ENCODE data around the gene CHPF2.

Gene CHPF2

GRCh38 chr7:151272405-151272804 is 40.1 kb downstream of the CHPF2 start:
- no peak for DNase-seq (ENCODE audit: low spot score)
- in situ Hi-C loops (cut with MboI; ENCODE audit: low pct_unique_long_range_greater_than_20kb, low sequenced_read_pairs, unreplicated experiment): no loop called here
- TF ChIP-seq CTCF (IDR thresholded peaks at IDR 0.05; ENCODE audit: extremely low read depth, insufficient read depth, missing control alignments): no peak

GRCh38 chr7:151272877-151273276 is 40.6 kb downstream of the CHPF2 start:
- TF ChIP-seq CTCF (IDR thresholded peaks at IDR 0.05; ENCODE audit: extremely low read depth, insufficient read depth, missing control alignments): no peak
- DNase-seq (ENCODE audit: low spot score): no peak
- in situ Hi-C loops (cut with MboI; ENCODE audit: low pct_unique_long_range_greater_than_20kb, low sequenced_read_pairs, unreplicated experiment): no loop called here

- no peak for TF ChIP-seq CTCF (IDR thresholded peaks at IDR 0.05; ENCODE audit: extremely low read depth, insufficient read depth, missing control alignments)
- DNase-seq (ENCODE audit: low spot score): no peak
- in situ Hi-C loops (cut with MboI; ENCODE audit: low pct_unique_long_range_greater_than_20kb, low sequenced_read_pairs, unreplicated experiment): no loop called here
Observed at GRCh38 chr7:151273651-151274390, 41.5 kb downstream of the CHPF2 start.

- DNase-seq (ENCODE audit: low spot score): no peak
- in situ Hi-C loops (cut with MboI; ENCODE audit: low pct_unique_long_range_greater_than_20kb, low sequenced_read_pairs, unreplicated experiment): no loop called here
- TF ChIP-seq CTCF (IDR thresholded peaks at IDR 0.05; ENCODE audit: extremely low read depth, insufficient read depth, missing control alignments): no peak
Observed at GRCh38 chr7:151274396-151274795, 42.1 kb downstream of the CHPF2 start.

- TF ChIP-seq CTCF (IDR thresholded peaks at IDR 0.05; ENCODE audit: extremely low read depth, insufficient read depth, missing control alignments): no peak
- no peak for DNase-seq (ENCODE audit: low spot score)
- in situ Hi-C loops (cut with MboI; ENCODE audit: low pct_unique_long_range_greater_than_20kb, low sequenced_read_pairs, unreplicated experiment): no loop called here
Observed at GRCh38 chr7:151274936-151275812, 42.9 kb downstream of the CHPF2 start.

GRCh38 chr7:151275813-151276577 is 43.7 kb downstream of the CHPF2 start:
- TF ChIP-seq CTCF (IDR thresholded peaks at IDR 0.05; ENCODE audit: extremely low read depth, insufficient read depth, missing control alignments): no peak
- no peak for DNase-seq (ENCODE audit: low spot score)
- in situ Hi-C loops (cut with MboI; ENCODE audit: low pct_unique_long_range_greater_than_20kb, low sequenced_read_pairs, unreplicated experiment): no loop called here
